Stimulated activated CD4-positive, alpha-beta T cell treated with anti-CD3 and anti-CD28 coated beads, Interleukin-2, amount 100 ng/mL, for 24 hours (primary cell): ENCODE data around the gene ESR1.
A peak's percentile ranks its signal among the peaks of the same experiment; 100 is the strongest.

Experiments used
- DNase-seq, 2 donors: peaks; one replicate each; pipeline ENCODE4 v3.0.0-alpha.2; 2020

ESR1 gene

DNA sequence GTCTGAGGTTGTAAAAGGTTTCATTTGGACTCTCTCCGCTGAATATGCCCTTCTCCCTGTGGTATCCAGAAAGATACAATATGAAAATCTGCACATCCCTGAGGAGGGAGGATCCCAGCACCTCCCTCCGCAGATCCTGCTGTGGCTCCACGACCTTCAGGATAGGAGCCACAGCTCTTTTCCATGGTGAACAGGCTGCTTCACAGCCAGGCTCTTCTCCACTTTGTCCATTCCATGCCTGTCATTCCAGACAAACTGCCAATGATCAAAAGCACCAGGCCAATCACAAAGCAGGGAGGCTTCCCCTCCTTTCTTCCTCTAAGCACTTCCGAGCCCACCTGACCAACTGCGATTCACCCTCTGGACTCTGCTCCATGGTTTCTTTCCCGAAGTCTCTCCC is 339.8 kb downstream of the ESR1 start:
- DNase-seq = no peak

- no peak for DNase-seq
Measured at GRCh38 chr6:152148412-152148811, 340.9 kb downstream of the ESR1 start.

DNA sequence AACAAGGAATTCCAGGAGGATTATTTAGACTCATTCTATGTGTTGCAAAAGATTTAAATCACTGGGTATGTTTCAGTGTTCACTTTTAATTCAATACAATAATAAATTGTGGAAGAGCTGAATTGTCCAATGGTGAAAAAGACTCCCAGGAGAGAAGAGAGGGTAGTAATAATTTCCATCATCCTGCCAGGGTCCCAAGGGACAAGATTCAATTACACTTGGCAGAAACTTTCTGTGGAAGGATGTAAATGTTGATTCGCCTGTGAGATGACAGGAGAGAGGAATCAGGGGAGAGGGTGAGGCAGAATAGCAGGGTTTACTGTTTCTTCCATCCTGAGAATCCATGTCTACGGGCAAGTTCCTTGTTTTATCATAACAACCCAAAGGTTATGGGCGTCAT is 342.7 kb downstream of the ESR1 start:
- DNase-seq = no peak

DNA sequence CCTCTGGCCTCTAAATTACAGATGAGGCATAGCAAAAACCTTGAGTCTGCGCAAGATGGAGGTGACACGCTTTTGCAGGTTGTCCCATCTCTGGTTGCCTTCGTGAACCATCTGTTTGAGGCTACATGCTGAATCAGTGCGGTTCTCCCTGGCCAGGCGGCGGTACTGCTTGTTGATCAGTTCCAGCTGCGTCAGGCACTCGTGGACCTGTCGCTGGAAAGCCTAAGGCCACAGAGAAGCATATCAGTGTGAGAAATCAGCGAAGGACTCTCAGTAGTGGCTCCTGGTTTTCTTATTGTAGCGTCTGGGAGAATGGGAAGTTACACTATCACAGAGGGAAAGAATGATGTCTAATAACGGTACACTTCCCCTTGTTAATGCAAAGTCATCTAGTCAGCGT is 344.4 kb downstream of the ESR1 start:
- no peak for DNase-seq

GRCh38 chr6:152154559-152155356 is 347.3 kb downstream of the ESR1 start:
- no peak for DNase-seq

DNA sequence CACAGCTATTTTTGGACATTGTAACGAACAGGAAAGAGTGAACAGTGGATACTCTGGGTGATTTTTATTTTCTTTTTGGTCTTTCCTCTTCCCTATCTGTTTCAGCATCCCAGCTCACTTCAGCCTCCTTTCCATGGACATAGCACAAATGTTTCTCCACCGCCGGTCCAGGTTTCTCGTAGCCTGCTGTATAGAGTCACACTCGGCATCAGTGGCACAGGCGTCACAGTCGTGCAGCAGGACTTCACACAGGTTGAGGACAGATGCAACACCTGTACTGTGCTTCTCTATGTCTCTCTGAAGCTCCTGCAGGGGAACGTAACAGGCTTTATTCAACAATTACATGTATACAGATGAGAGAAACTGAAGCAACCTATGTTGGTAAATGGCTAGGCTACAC is 348.3 kb downstream of the ESR1 start:
- no peak for DNase-seq

- no peak for DNase-seq
Measured at GRCh38 chr6:152160346-152160745, 352.9 kb downstream of the ESR1 start.

- DNase-seq = no peak
Measured at GRCh38 chr6:152161501-152161900, 354.0 kb downstream of the ESR1 start.

DNA sequence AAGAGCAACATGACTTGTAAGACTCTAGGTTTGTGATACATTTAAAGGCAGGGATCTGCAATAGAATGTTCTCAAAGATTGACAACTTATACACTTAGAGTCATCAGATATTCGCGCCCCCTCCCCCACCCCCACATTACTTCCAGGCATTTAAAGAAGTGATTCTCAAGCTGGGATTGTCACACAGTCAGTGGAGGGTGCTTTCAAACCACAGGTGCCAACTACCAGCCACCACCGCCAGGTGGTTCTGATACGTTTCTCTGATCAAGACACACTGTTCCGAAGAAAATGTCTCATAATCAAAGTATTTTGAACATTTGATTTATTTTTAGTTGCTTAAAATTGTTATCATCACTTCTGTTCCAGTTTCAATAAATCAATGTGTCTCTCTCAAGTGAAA is 357.5 kb downstream of the ESR1 start:
- no peak for DNase-seq

GRCh38 chr6:152166497-152166896 is 359.0 kb downstream of the ESR1 start:
- DNase-seq = no peak

GRCh38 chr6:152166897-152167296 is 359.4 kb downstream of the ESR1 start:
- no peak for DNase-seq

DNA sequence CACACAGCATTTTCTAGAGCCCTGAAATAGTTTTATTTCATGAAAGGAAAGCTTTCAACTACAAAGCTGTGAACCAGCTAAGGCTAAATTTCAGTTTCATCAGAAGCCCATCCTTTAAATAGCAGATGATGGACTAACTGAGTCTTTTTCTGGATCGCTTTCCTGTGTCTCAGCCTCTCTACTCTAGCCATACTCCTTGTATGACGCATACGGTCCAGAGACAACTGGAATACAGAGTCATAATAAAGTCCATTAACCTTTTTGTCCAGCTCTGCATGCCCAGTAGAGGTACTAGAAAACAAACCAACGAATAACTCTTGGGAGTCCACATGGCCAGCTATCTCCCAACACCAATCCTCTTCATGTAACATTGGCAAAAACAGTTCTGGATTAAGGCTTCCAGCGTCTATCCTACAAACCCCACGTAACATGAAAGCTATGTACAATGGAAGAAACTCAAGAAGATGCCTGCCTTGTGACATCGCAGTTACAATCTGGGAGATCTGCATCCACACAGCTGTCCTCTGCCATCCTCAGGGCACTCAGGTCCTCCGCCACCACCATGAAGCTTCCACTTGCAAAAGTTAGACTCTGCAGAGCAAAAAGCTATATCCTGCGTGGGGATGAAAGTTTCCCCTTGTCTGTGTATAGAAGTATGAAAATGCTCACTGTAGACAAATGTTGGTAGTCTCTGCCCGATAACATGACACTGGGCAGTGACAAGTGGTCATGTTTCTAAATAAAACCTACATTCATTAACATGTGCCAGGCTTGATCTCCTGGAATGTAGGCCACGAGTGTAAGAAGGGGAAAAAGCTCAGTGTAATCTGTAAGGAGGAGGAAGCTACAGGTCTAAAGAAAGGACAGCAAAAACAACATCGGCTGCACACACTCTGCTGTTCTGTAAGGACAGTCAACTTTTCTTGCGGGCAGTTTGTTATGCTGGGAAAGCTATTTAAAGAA is 360.4 kb downstream of the ESR1 start:
- DNase-seq = no peak

DNA sequence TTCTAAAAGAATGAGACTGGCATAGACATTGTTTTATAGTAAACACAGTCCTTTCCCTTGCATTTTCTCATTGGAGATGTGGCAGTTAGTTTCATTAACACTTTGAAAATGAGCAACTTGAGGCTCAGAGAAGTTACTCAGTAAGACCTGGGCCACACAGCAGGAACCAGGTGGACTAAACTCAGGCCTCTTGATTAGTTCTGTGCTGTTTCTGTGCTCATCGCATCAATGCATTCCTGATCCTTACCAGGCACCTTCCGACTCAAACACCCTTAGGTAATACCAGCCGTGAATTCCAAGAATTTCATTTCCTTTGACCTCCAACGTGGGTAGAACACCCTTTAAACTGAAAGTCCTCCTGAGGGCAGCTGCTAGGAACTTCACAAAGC is 362.8 kb downstream of the ESR1 start:
- no peak for DNase-seq

GRCh38 chr6:152170702-152171667 is 363.5 kb downstream of the ESR1 start:
- peak; percentile 63 to 70 for DNase-seq

GRCh38 chr6:152173321-152173720 is 365.8 kb downstream of the ESR1 start:
- DNase-seq = no peak

GRCh38 chr6:152173957-152174356 is 366.5 kb downstream of the ESR1 start:
- DNase-seq = no peak

- DNase-seq = no peak
Measured at GRCh38 chr6:152176268-152176667, 368.8 kb downstream of the ESR1 start.
